GM21825 (cell line): ENCODE data around the gene TAGLN3.

ENCODE experiments used
- ATAC-seq: cut with Tn5 transposase; IDR thresholded peaks from one replicate; pipeline ENCODE4 v1.9.1; 2021; ENCODE audit warnings: mild to moderate bottlenecking, moderate library complexity; ENCODE audit not compliant: unreplicated experiment

The TAGLN3 gene

DNA sequence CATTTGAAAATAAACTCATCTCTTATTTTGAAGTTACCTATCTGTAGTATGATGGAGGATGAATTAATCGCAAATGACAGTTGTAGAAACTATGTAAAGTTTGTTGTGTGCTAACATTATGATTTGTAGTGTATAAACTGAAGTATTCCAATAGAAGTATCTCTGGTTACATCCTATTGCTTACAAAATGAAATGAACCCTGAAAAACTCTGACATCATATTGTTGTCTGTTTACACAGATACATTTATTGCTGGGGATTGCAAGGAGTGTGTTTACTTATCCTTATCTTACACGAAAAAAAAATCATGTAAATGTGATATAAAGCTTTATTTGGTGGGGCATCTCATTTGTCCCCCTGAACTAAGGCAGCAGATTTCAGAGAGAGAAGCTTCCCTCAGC lies 22.5 kb upstream of the TAGLN3 start:
- no peak for ATAC-seq

DNA sequence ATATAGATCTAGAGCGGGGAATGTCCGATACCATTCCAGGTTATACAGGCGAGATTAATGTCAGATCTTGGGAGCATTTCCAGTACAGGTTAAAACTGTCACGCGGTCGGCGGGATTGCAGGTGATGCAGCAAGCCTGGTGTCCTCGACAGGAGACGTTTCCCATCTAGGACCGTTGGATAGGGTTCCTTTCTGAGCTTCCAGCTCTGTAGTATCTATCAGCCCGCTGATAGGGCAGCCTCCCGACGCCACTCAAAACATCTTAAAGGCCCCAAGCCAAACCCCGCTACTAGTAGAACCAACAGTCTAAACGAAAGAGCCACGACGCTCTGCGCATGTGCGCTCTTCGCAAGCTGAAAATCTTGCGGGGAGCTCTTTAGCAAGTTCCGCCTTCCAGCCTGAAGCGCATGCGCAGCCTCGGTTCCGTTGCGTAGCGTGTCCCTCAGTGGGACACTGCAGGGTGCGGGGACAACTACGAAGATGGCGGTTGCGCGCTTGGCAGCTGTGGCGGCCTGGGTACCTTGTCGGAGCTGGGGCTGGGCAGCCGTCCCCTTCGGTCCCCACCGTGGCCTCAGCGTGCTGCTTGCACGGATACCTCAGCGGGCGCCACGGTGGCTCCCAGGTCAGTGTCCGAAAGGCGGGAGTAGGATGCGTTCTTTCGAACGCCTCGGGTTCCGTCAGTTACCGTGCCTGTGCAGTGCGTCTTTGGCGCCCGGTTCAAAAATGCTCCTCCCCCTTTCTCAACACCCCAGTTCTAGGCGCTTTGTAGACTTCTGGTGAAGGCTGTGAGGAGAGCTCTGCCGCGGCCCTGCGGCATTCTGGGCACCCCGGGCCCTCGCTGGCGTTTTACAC lies 19.9 kb upstream of the TAGLN3 start, which contains the start of gene ABHD10:
Gene ABHD10 (plus strand): TSS at position 444 of the 851 bp plus-strand sequence. CDS start 36 bp downstream, at position 480.
- ATAC-seq: peak; percentile 95

DNA sequence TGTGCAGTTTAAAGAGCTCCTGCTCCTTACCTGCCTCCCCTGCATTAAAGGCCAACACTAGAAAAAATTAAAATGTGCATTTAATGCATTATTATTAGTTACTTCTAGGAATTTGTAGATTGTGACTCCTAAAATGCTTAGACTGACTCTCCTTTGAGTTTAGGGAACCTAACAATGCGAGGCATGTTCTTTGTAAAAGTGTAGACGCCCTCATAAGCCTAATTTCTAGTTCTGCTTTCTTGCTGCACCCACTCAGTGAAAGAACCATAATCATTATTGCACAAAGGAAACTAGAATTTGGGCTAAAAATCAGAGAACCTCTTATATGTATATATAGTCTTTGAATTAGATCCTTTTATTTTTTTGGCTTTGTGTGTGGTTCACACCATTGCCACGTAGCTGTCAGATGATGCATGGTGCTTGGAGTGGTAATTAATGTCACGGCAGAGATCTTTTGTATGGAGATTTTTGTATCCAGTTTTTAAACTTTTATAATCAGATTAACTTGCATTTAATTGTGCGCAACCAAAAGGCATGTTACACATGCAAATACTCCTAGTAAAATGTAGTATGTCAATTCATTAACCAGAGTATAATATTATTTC lies 19.2 kb upstream of the TAGLN3 start:
- peak; percentile 37 for ATAC-seq

DNA sequence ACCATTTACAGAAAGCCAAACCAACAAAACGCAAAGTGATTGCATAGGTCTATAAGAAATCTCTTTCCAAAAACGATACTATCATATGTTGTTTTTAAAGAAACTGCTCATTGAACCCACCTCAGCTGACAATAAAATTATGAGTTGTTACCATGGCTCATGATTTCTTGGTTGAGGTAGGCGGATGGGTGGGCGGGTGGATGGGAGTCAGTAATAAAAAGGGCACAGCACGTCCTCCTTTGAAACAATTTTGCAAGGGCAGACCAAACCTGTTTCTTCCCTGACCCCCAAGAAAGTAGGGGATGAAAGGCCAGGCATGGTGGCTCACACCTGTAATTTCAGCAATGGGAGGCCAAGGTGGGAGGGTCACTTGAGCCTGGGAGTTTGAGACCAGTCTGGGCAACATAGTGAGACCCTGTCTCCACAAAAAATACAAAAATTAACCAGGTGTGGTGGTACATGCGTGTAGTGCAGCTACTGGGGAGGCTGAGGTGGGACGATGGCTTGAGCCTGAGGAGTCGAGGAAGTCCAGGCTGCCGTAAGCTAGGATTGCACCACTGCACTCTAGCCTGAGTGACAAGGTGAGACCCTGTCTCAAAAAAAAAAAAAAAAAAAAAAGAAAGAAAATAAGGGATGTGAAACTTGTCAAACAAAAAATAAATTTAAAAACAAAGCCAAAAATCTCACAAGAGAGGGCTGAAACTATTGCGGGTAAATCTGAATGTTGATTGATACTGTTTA lies 17.8 kb upstream of the TAGLN3 start:
- ATAC-seq: no peak

DNA sequence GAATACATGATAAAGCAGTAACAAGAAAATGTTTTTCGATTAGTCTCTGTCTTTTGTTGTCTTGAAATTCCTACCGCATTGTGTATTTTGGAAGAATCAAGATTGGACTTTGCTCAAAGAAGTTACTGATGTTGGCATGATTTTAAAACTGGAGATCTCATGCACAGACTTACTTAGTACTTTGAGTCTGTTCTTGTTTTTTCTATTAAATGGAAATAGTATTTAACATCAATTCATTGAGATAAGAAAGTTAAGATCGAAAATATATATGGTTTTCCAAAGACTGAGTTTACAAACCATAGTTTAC lies 17.3 kb upstream of the TAGLN3 start:
- ATAC-seq: no peak

DNA sequence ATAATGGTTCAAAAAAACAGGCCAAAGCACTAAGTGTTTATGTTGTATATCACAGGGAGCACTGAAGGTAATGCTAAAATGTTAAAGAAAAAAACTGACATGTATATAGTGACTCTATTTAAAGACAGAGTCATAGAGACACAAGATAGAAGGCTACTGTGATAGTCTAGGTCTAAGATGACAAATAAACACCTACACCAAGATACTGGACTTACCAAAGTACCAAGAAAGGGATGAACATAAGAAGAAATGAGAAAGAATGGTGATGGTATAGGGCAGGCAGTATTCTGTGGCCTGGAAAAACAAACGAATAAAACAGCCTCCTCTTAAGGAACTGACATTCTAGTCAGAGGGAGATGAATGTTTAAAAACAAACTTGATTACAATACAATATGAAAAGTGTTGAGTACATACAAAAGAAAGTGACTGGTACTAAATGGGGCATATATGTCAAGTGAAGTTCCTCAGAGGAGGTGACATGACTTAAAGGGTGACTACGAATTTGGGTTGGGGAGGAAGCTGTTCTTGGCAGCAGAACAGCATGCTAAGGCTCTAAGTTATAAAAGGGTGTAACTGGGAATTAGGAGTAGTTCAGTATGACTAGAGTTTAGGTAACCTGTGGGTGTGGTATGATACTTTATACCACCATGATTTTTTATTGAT lies 14.0 kb upstream of the TAGLN3 start:
- ATAC-seq: no peak

DNA sequence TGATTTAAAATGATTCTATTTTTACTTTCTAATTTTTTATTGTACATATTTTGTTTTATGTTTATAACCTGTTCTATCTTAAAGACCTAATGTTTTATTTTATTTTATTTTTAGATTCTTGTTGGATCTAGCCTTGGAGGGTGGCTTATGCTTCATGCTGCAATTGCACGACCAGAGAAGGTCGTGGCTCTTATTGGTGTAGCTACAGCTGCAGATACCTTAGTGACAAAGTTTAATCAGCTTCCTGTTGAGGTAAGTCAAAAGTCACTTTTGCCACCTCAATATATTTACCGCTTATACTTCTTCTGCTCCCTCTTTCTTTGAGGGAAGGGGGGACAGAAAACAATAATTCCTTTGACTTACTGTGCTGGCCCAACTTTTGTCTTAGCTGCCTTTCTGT lies 11.9 kb upstream of the TAGLN3 start:
- no peak for ATAC-seq

DNA sequence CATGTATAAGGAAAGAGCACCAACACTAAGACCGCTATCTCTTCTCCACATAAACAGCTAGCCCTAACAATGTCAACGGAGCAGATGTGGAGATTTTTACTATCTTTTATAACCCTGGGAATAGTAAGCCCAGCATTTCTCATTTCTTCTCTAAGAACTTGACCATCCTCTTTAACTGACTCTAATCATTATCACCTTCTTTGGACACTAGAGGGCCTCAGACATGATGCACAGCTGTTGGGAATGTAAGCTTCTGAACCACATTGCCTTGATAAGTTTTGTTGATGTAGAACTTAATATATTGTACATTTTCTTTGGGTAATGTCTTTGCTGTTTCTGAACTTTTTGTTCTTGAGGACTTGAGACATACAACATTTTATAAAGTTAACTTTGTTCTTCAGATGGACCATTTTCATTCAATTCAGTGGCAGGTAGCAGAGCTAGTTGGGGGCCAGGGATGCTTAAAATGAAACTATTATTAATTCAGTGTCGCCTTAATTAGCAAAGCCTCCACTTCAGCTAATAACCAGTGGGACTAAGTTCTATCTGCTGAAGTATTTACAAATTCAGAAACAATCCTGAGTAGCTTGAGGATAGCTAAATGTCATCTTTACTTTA lies 9.6 kb upstream of the TAGLN3 start:
- ATAC-seq: peak; percentile 84

DNA sequence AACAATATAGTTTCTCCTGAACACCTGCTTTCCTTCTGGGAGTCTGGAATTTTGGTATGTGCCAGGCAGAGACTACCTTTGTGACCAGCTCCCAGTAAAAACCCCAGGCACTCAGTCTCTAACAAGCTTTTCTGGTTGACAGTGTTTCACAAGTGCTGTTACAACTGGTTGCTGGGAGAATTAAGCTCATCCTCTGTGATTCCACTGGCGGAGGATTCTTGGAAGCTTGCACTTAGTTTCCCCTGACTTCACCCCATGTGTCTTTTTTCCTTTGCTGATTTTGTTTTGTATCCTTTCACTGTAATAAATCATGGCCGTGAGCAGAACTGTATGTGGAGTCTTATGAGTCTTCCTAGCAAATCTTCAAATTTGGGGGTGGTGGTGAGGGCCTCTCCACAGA lies 5.7 kb upstream of the TAGLN3 start:
- ATAC-seq: no peak

DNA sequence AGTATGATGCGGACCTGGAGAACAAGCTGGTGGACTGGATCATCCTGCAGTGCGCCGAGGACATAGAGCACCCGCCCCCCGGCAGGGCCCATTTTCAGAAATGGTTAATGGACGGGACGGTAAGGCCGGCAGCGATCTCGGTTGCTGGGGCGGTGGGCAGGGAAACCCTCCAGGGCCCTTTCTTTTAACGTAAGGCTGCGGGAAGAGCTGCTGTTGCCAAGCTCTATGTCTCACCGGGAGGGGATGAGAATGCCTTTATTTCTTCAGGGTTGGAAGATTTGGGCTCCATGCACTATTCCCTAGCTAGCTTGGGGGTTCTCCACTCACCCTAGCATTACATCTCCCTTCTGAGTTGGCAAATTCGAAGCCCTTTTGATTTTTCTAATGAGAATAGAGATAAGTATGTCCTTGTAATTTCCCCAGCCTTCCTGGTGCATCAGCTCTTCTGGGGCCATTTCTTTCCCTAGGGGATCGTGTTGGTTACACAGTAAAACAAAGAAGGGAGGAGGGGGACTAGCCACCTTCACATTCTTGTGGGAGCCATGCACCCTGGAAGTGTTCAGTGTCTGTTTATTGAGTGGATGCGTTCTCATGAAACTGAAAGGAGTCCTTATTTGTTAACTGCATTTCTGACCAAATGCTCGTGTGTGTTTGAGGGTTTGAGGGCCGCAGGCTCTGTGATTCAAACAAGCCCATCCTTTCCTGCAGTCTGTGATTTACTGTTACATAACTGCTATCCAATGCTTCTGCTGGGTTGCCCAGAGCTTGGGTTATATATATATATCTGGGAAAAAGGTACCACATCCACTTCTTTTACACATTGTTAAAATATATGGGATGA lies 982 bp downstream of the TAGLN3 start:
- ATAC-seq: no peak

DNA sequence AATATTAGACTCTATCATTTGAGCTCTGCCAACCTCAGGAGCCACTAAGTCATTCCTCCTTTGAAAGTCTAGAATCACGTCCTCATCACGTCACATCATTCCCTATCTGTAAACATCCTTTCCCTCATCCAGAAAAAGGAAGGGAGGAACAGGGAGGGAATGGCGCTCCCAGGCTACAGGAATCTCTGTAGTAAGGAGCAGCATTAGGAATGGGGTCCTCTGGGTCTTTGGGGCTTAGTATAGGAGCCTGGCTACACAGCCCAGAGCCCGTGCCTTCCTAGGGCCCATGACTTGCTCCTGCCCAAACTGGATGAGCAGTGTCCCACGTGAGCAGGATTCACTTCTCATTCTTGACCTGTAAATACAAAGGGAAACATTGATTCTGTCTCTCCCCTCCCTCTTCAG lies 1.6 kb downstream of the TAGLN3 start:
- ATAC-seq: no peak

DNA sequence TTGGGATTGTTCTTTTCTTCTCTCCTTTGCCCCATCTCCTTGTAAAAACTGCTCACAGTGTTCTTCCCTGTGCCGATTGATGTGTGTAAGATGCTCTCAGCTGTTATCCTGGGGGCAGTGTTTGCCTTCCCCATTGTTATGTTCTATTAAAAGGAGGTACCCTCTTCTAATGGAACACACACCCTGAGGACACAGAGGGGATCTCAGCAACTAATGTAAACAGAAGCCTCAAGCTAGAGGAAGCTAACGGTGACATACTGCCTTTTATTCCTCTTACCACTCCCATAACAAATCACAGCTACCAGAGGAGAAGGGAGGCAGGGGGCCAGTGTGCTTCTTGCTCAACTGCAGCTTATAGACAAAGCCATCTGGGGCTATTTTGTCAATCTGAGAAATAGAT lies 2.2 kb downstream of the TAGLN3 start:
- no peak for ATAC-seq

DNA sequence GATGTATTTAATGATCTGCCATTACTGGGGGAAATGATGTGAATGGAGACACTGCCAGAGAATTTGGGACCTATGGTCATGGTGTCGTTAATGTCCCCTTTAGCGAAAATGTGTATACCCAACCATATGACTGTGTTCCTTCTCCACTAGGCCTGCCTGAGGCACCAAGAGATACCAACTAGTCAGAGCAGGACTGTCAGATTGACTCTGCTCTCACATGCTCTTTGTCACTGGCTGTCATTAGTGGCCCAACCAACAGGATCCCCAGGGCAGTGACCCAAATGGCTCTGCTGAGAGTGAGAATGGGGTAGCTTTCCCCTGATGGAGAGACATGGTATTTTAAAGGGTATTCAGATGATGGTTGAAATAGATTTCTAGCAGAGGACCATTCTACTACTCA lies 2.8 kb downstream of the TAGLN3 start:
- ATAC-seq: no peak

DNA sequence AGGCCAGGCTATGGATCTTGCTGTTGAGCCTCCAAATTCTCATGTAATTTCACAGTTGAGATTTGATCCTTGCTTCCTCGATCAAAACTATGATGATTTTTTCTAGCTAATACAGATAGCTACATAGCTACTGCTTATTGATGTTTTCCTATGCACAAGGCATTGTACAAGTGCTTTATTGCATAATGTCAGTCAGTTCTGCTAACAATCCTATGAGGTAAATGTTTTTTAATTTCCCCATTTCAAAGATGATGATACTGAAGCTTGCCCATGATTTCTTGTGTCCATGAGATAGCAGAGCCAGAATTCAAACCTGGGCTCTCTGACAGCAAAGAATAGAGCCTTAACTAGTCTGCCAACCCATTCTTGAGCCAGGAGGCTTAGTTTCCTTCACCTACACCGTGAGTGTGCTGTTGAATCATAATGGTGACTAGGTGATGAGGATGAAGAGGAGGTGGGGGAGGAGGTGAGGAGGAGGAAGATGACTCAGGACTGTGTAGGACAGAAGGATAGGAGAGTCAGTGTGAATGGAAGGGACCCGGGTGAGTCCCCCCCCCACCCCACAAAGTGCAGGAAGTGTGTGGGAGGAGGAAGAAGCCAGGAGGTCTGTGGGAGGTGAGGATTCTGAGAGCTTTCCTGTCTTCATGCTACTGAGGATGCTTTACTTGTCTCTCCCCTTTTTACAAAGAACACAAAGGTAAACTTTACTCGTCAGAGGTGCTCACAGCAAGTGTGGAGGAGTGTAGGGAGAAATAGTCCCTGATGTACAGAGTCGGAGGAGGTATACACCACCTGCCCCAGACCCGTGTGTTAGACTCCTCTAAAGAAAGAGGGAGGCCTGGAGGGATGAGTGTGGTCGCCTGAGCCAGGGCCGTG lies 3.6 kb downstream of the TAGLN3 start:
- ATAC-seq: no peak

DNA sequence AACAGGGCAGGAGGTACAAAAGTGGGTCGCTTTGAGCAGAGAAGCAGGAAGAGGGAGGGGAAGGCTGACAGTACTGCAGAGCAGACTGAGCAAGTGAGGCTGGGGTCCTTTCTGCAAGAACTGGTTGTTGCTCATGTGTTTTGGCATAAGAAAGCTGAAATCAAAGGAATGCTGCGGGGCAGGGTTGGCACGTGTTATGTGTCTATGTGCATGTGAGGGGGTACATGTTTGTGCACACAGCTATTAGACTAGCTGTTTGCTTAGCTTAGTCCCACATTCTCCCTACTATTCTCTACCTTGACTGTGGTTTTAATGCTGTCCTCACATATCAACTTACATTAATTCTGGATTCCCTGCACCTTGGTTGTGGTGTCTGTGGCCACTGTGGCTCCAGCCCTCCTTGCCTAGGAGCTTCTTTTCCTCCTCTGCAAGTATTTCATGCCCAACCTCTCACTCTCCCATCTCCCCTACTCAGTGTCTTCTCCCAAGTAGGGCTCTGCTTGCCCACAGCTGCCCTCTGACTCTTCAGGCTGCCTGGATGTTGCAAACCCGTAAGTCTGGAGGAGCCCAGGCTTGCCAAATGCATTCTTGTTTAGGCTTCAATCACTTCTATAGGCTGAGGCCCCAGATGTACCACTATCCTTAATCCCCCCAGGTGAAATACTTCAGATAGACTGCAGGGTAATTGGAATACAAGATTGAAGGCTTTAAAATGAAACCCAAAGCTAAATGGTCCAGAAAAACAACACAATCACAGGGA lies 4.8 kb downstream of the TAGLN3 start:
- ATAC-seq: no peak

DNA sequence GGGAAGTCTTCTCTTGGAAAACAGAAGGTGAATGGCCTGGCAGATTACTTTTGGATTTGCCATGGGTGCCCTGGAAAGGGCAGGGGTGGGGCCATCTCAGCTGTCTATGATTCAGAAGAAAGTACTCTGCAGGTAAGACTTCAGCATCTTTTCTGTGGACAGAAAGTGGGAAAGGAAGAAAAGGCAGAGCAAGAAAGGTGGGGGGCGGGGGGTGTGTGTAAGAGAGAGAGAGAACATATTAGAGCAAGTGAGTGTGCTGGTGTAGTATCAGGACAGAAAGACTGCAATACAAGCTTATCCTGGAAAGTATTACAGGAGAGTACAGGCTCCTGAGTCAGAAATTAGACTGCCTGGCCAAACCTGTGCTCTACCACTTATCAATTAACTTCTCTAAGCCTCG lies 5.5 kb downstream of the TAGLN3 start:
- no peak for ATAC-seq

DNA sequence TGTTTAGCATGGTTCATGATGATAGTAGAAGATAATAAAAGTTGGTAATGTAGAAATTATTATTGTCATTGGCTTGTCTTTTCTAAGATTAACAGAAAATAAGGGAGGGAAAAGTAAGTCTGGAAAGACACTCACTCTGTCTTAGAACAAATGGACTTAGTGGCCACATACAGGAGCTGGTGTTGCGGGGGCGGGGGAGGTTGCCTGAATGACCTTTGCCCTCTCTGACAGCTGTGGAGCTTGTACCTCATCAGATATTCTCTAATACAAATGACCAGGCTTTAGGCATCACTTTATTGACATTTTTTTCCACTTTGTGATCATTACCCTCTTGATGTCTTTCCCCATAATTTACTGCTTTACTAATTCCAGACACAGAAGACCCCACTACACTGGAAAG lies 5.9 kb downstream of the TAGLN3 start:
- ATAC-seq: no peak

DNA sequence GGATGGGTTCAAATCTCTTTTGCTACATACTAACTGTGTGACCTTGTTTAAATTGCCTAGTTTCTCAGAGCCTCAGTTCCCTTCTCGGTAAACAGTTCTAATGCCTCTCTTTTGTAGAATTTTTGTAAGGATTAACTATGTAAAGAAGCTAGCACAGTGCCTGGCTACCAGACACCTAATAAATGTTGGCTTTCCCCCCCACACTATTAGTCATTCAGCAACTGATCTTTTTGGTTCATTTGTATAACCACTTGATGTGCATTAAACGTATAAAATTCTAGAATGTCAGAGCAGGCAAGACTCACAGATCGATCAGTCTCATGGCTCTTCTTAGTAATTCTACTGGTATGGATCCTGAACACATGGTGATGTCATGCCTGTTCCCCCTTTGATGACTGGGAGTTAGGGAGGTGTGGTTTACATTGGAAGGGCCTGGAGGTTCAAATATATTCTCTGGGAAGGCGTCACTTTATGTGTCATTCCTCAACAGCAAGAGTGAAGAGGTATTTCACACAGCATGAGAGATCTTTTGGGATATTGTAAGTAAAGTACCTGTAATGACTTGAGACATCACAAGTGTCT lies 6.5 kb downstream of the TAGLN3 start:
- no peak for ATAC-seq
